ENCODE data around the gene CRHR2.

GRCh38 chr7:30687604-30688003 lies 5.3 kb upstream of the CRHR2 start:
- TF ChIP-seq ZNF232 (CRISPR knock-in tag; IDR thresholded peaks at IDR 0.05): no peak
- TF ChIP-seq CTCF (IDR thresholded peaks at IDR 0.05): no peak
- no peak for TF ChIP-seq JUN (CRISPR knock-in tag; IDR thresholded peaks at IDR 0.05)
- no peak for TF ChIP-seq PREB (CRISPR knock-in tag; IDR thresholded peaks at IDR 0.05; ENCODE audit: borderline replicate concordance)
- TF ChIP-seq ZNF281 (CRISPR knock-in tag; IDR thresholded peaks at IDR 0.05): no peak
- no peak for TF ChIP-seq TEAD4 (CRISPR knock-in tag; IDR thresholded peaks at IDR 0.05)
- TF ChIP-seq MAX (CRISPR knock-in tag; IDR thresholded peaks at IDR 0.05): no peak
- no peak for TF ChIP-seq ZSCAN18 (CRISPR knock-in tag; IDR thresholded peaks at IDR 0.05)
- TF ChIP-seq FOXP4 (CRISPR knock-in tag; IDR thresholded peaks at IDR 0.05): no peak
- no peak for TF ChIP-seq GRHL2 (CRISPR knock-in tag; IDR thresholded peaks at IDR 0.05; ENCODE audit: insufficient replicate concordance, severe bottlenecking)
